ENCODE results near the gene MRPL49. TPM values are rescaled to one million over a fixed set of nuclear protein-coding genes. Genes with fewer than 3 reads are reported as not detected.

MRPL49 gene
- total and polyA plus RNA-seq, 12 donors, result 32.7 to 180 (median 125) TPM

- no peak overlapping the region for H3K4me3 ChIP-seq
- H3K4me1 ChIP-seq (replicated peaks in 1 of 2), result peaks cover 48 to 62% of the 10 kb centered on the region in 2 donors
- no peaks in the 10 kb centered on the region for H3K9me3 ChIP-seq (replicated peaks in 1 of 3)
- DNase-seq, result peak in 3 of 7 donors; percentile 12 to 45 (median 39)
- H3K27me3 ChIP-seq, result no peaks in the 10 kb centered on the region
- intact Hi-C loops (cut with DNase I), result no loop called here
- H3K36me3 ChIP-seq (replicated peaks in 1 of 2), result peaks cover 0 to 34% of the 10 kb centered on the region in 2 donors
- peak overlapping the region in 3 of 5 donors; percentile 89 to 95 (median 94) for H3K27ac ChIP-seq
- WGBS, 4 donors, result 83 to 92% (median 91%) methylated on average over 10 to 21 of the region's 21 CpGs
- TF ChIP-seq CTCF (IDR thresholded peaks at IDR 0.05), result no peak
- no peak for TF ChIP-seq POLR2A (IDR thresholded peaks at IDR 0.05)
Measured at GRCh38 chr11:65115361-65116082, 6.6 kb upstream of the MRPL49 start.

- Histone ChIP-seq H3K36me3 (replicated peaks in 1 of 2) (peaks cover 0 to 37% of the 10 kb centered on the region in 2 donors), H3K4me1 (replicated peaks in 1 of 2) (peaks cover 44 to 61% of the 10 kb centered on the region in 2 donors)
Measured at GRCh38 chr11:65116370-65117205, 5.5 kb upstream of the MRPL49 start.

GRCh38 chr11:65117206-65118096 is 4.7 kb upstream of the MRPL49 start, which contains the start of gene ZNHIT2:
Gene ZNHIT2 (minus strand): TSS chr11:65117701. CDS start chr11:65117653, 48 bp downstream.
- intact Hi-C loops (cut with DNase I), result no loop called here
- peak; percentile 99 to 100 (median 99) for DNase-seq
- peak within 1 kb of the TSS; percentile 44 to 95 (median 68) for H3K4me3 ChIP-seq
- H3K27ac ChIP-seq, result peak within 1 kb of the TSS; percentile 57 to 95 (median 94)
- TF ChIP-seq CTCF (IDR thresholded peaks at IDR 0.05) (peak; percentile 93 to 99 (median 95)), POLR2A (IDR thresholded peaks at IDR 0.05) (peak; percentile 70 to 86)
- peaks cover 0 to 37% of the 10 kb centered on the region in 2 donors for H3K36me3 ChIP-seq (replicated peaks in 1 of 2)
- no peaks in the 10 kb centered on the region for H3K27me3 ChIP-seq
- H3K4me1 ChIP-seq (replicated peaks in 1 of 2), result peaks cover 44 to 56% of the 10 kb centered on the region in 2 donors
- no peaks in the 10 kb centered on the region for H3K9me3 ChIP-seq (replicated peaks in 1 of 3)
- WGBS, 4 donors, result 1 to 2% (median 1%) methylated on average over 17 to 89 of the region's 89 CpGs

More at GRCh38 chr11:65116370-65117205, 5.5 kb upstream of the MRPL49 start:
- Histone ChIP-seq H3K9me3 (replicated peaks in 1 of 3) (no peaks in the 10 kb centered on the region), H3K27ac (peak overlapping the region; percentile 57 to 95 (median 94)), H3K27me3 (no peaks in the 10 kb centered on the region), H3K4me3 (peak overlapping the region in 3 of 4 donors; percentile 51 to 95 (median 85))
- 4 to 65% (median 17%) methylated on average over 18 to 68 of the region's 68 CpGs for WGBS, 4 donors
- intact Hi-C loops (cut with DNase I), result no loop called here
- DNase-seq, result peak; percentile 63 to 85 (median 80)
- peak in 1 of 2 donors; percentile 79 for TF ChIP-seq POLR2A (IDR thresholded peaks at IDR 0.05)
- TF ChIP-seq CTCF (IDR thresholded peaks at IDR 0.05), result no peak

All from adrenal gland (tissue), 12 donors.